Measurements from ENCODE around the gene ERI3. TPM values are rescaled to one million over a fixed set of nuclear protein-coding genes. Genes with fewer than 3 reads are reported as not detected.
A peak's percentile ranks its signal among the peaks of the same experiment; 100 is the strongest.

ERI3 gene
- total and polyA plus RNA-seq, 2 of the 13 experiments (the other 11 are each of a cell fraction or from before 2014, with no cell fraction given) = 35.6 to 35.9 TPM

DNA sequence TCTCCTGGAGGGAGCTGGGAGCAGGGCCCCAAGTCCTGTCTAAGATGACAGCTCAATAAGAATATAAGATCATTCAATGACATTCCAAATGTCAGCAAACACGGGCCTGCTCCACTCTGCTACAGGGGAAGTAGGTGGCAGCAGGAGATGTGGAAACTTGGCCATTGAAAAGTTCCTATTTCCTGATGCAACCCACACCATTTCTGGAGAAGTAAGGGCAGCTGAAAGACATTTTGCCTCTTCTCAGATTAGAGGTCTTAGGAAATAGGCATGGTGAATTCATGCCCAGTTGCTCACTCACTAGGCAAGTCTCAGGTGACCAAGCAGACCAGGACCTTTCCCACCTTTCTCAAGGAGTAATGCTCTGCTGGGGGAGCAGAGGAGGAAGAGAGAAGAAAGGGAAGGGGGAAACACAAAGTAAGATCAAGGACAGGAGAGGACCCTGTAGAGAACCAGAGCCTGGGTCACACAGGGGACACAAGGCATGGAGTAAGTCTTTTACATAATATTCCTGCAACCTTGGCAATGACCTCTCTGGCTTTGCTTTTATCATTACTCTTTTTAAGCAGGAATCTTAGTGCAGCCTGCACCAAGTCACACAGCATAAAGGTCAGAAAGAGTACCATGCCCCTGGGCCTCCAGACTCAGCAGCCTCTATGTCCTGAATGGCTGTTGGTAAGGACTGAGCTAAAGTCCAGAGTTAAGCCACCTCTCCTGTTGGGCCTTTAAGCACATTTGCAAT is 72.9 kb downstream of the ERI3 start:
- H3K27ac ChIP-seq (ENCODE audit: extremely low read length, insufficient read depth, low read length) = peak overlapping the region; percentile 79
- 80% methylated on average over 1 of the region's 1 CpG for WGBS (ENCODE audit: low lambda C conversion rate)
- ATAC-seq (peak; percentile 52), DNase-seq (ENCODE audit: low spot score) (peak; percentile 63), FAIRE-seq (peak; percentile 76)
- no peaks in the 10 kb centered on the region for H3K27me3 ChIP-seq (ENCODE audit: control insufficient read depth in 1 of 2, insufficient read depth in 2 of 2, low read length in 2 of 2)
- no peak overlapping the region for H2AFZ ChIP-seq (ENCODE audit: low read length)
- POLR2A ChIA-PET = interaction anchor here (1.1 to 5.5 kb wide), 14 partner anchors 9 to 392 kb away, joined by 3 to 82 read pairs (median 11); partner anchors contain the start of genes ARMH1, DMAP1 and TMEM53
- no peaks in the 10 kb centered on the region; the same call in 1 of the 2 replicates for H4K20me1 ChIP-seq (ENCODE audit: insufficient read depth, low read length)
- intact Hi-C loops (cut with micrococcal nuclease; ENCODE audit: unreplicated experiment) (loop anchor here (2.0 kb wide), 1 partner anchor 17 kb away; no protein-coding TSS in a partner anchor), in situ Hi-C loops (cut with HindIII; ENCODE audit: extremely low pct_ligation_motif_present, low pct_unique_long_range_greater_than_20kb) (loop anchor here (5.0 kb wide), 1 partner anchor 45 kb away; no protein-coding TSS in a partner anchor)
- CTCF ChIA-PET (ENCODE audit: low intra/inter-chr PET ratio, low total read pairs) = no interaction called here
- peaks cover 50% of the 10 kb centered on the region for H3K4me1 ChIP-seq (ENCODE audit: insufficient read depth, low read length)
- H3K9me3 ChIP-seq (ENCODE audit: low read length) = no peaks in the 10 kb centered on the region
- no TSS peak for BruUV-seq (replicated peaks)
- H3K4me2 ChIP-seq (ENCODE audit: low read depth, low read length) = peak overlapping the region; percentile 67
- H3K4me3 ChIP-seq (replicated peaks in 1 of 3; ENCODE audit: insufficient read depth in 1 of 3, low read depth in 2 of 3, low read length in 3 of 3) = no peak overlapping the region
- no peaks in the 10 kb centered on the region; a peak in 1 of 5 replicates for H3K36me3 ChIP-seq (replicated peaks in 1 of 2; ENCODE audit: control insufficient read depth in 1 of 2, insufficient read depth in 2 of 2, low read length in 2 of 2)
- peak overlapping the region; percentile 53 for H3K9ac ChIP-seq (ENCODE audit: insufficient read depth, low read depth, low read length)
- H3K79me2 ChIP-seq (ENCODE audit: insufficient read depth, low read length) = no peaks in the 10 kb centered on the region
- TF ChIP-seq EP300 (IDR thresholded peaks at IDR 0.05; ENCODE audit: low read depth in 2 of 2, low read length in 2 of 2) (peak in 1 of 2 experiments; percentile 39; a peak in 1 of 4 replicates), EP300 (CRISPR knock-in tag; IDR thresholded peaks at IDR 0.05; ENCODE audit: borderline replicate concordance) (no peak), ZSCAN31 (CRISPR knock-in tag; IDR thresholded peaks at IDR 0.05; ENCODE audit: low read depth) (no peak), JDP2 (CRISPR knock-in tag; IDR thresholded peaks at IDR 0.05; ENCODE audit: borderline replicate concordance) (no peak), EHMT2 (IDR thresholded peaks at IDR 0.05; ENCODE audit: borderline replicate concordance, low read depth, low read length) (0 out of 2 replicates have a peak, but pooled peaks have one; percentile 78), KMT2A (CRISPR knock-in tag; IDR thresholded peaks at IDR 0.05) (no peak), BCL6 (CRISPR knock-in tag; IDR thresholded peaks at IDR 0.05) (peak; percentile 88)
- TF ChIP-seq, protein P1, sequence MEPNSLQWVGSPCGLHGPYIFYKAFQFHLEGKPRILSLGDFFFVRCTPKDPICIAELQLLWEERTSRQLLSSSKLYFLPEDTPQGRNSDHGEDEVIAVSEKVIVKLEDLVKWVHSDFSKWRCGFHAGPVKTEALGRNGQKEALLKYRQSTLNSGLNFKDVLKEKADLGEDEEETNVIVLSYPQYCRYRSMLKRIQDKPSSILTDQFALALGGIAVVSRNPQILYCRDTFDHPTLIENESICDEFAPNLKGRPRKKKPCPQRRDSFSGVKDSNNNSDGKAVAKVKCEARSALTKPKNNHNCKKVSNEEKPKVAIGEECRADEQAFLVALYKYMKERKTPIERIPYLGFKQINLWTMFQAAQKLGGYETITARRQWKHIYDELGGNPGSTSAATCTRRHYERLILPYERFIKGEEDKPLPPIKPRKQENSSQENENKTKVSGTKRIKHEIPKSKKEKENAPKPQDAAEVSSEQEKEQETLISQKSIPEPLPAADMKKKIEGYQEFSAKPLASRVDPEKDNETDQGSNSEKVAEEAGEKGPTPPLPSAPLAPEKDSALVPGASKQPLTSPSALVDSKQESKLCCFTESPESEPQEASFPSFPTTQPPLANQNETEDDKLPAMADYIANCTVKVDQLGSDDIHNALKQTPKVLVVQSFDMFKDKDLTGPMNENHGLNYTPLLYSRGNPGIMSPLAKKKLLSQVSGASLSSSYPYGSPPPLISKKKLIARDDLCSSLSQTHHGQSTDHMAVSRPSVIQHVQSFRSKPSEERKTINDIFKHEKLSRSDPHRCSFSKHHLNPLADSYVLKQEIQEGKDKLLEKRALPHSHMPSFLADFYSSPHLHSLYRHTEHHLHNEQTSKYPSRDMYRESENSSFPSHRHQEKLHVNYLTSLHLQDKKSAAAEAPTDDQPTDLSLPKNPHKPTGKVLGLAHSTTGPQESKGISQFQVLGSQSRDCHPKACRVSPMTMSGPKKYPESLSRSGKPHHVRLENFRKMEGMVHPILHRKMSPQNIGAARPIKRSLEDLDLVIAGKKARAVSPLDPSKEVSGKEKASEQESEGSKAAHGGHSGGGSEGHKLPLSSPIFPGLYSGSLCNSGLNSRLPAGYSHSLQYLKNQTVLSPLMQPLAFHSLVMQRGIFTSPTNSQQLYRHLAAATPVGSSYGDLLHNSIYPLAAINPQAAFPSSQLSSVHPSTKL (CRISPR knock-in tag; IDR thresholded peaks at IDR 0.05) = peak; percentile 31; the same call in 1 of the 2 replicates
- TF ChIP-seq, protein P2, sequence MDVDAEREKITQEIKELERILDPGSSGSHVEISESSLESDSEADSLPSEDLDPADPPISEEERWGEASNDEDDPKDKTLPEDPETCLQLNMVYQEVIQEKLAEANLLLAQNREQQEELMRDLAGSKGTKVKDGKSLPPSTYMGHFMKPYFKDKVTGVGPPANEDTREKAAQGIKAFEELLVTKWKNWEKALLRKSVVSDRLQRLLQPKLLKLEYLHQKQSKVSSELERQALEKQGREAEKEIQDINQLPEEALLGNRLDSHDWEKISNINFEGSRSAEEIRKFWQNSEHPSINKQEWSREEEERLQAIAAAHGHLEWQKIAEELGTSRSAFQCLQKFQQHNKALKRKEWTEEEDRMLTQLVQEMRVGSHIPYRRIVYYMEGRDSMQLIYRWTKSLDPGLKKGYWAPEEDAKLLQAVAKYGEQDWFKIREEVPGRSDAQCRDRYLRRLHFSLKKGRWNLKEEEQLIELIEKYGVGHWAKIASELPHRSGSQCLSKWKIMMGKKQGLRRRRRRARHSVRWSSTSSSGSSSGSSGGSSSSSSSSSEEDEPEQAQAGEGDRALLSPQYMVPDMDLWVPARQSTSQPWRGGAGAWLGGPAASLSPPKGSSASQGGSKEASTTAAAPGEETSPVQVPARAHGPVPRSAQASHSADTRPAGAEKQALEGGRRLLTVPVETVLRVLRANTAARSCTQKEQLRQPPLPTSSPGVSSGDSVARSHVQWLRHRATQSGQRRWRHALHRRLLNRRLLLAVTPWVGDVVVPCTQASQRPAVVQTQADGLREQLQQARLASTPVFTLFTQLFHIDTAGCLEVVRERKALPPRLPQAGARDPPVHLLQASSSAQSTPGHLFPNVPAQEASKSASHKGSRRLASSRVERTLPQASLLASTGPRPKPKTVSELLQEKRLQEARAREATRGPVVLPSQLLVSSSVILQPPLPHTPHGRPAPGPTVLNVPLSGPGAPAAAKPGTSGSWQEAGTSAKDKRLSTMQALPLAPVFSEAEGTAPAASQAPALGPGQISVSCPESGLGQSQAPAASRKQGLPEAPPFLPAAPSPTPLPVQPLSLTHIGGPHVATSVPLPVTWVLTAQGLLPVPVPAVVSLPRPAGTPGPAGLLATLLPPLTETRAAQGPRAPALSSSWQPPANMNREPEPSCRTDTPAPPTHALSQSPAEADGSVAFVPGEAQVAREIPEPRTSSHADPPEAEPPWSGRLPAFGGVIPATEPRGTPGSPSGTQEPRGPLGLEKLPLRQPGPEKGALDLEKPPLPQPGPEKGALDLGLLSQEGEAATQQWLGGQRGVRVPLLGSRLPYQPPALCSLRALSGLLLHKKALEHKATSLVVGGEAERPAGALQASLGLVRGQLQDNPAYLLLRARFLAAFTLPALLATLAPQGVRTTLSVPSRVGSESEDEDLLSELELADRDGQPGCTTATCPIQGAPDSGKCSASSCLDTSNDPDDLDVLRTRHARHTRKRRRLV (CRISPR knock-in tag; IDR thresholded peaks at IDR 0.05) = no peak
- TF ChIP-seq, protein P3, sequence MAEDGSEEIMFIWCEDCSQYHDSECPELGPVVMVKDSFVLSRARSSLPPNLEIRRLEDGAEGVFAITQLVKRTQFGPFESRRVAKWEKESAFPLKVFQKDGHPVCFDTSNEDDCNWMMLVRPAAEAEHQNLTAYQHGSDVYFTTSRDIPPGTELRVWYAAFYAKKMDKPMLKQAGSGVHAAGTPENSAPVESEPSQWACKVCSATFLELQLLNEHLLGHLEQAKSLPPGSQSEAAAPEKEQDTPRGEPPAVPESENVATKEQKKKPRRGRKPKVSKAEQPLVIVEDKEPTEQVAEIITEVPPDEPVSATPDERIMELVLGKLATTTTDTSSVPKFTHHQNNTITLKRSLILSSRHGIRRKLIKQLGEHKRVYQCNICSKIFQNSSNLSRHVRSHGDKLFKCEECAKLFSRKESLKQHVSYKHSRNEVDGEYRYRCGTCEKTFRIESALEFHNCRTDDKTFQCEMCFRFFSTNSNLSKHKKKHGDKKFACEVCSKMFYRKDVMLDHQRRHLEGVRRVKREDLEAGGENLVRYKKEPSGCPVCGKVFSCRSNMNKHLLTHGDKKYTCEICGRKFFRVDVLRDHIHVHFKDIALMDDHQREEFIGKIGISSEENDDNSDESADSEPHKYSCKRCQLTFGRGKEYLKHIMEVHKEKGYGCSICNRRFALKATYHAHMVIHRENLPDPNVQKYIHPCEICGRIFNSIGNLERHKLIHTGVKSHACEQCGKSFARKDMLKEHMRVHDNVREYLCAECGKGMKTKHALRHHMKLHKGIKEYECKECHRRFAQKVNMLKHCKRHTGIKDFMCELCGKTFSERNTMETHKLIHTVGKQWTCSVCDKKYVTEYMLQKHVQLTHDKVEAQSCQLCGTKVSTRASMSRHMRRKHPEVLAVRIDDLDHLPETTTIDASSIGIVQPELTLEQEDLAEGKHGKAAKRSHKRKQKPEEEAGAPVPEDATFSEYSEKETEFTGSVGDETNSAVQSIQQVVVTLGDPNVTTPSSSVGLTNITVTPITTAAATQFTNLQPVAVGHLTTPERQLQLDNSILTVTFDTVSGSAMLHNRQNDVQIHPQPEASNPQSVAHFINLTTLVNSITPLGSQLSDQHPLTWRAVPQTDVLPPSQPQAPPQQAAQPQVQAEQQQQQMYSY (CRISPR knock-in tag; IDR thresholded peaks at IDR 0.05) = no peak
